ENCODE data around the gene HDAC9. TPM values are rescaled to one million over a fixed set of nuclear protein-coding genes. Genes with fewer than 3 reads are reported as not detected.

Gene HDAC9
- total RNA-seq, 1 experiment from 2014 or later = 7.7 TPM

DNA sequence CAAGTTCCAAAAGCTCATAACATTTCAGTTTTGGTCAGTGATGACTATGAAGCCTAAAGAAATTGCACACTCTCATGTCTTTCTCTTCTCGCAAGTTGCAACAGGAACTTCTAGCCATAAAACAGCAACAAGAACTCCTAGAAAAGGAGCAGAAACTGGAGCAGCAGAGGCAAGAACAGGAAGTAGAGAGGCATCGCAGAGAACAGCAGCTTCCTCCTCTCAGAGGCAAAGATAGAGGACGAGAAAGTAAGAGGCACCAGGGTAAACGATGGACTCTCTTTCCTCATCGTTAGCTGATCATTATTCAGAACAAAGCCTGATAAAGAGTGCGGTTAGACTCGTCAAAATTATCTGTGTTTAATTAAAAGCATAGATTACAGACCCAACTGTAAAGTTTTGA, 94.7 kb downstream of the HDAC9 start:
- H3K79me2 ChIP-seq (ENCODE audit: insufficient read depth, low read length) = no peaks in the 10 kb centered on the region
- no peak overlapping the region for H2BK5ac ChIP-seq (ENCODE audit: insufficient read length, low read length)
- H3K4me1 ChIP-seq (ENCODE audit: insufficient read depth, low read length) = no peaks in the 10 kb centered on the region
- Mint-ChIP-seq H3K27me3 (ENCODE audit: low read depth) (no peaks in the 10 kb centered on the region), H3K9me3 (no peaks in the 10 kb centered on the region), H3K4me3 (no peak overlapping the region), H3K27ac (peak overlapping the region in 2 of 3 experiments; percentile 49 to 93; a peak in 3 of 7 replicates), H3K36me3 (ENCODE audit: insufficient read depth in 1 of 3, low read depth in 3 of 3) (no peaks in the 10 kb centered on the region), H3K4me1 (peaks cover 0 to under 1% of the 10 kb centered on the region in 2 experiments; a peak in 2 of 4 replicates)
- WGBS (ENCODE audit: extremely low coverage, insufficient read length, low lambda C conversion rate) = no CpG with 5 or more reads among the region's 7 CpGs
- H2AFZ ChIP-seq (ENCODE audit: low read length) = no peak overlapping the region
- H3K18ac ChIP-seq (ENCODE audit: insufficient read length, low read depth, low read length) = no peak overlapping the region
- no peak overlapping the region for H3K14ac ChIP-seq (ENCODE audit: insufficient read depth, low read length)
- H3K79me1 ChIP-seq (ENCODE audit: insufficient read depth, low read depth, low read length, poor library complexity, severe bottlenecking) = no peaks in the 10 kb centered on the region
- no peak overlapping the region for H4K8ac ChIP-seq (replicated peaks; ENCODE audit: insufficient read length, low read depth, low read length)
- no peaks in the 10 kb centered on the region for H3K27me3 ChIP-seq (ENCODE audit: insufficient read depth, low read length)
- H2BK20ac ChIP-seq (ENCODE audit: low read depth, low read length, poor library complexity, severe bottlenecking) = no peak overlapping the region
- H3T11ph ChIP-seq (ENCODE audit: low read length) = no peak overlapping the region
- no peak overlapping the region for H3K4ac ChIP-seq (ENCODE audit: low read depth, low read length)
- TF ChIP-seq, protein P1, sequence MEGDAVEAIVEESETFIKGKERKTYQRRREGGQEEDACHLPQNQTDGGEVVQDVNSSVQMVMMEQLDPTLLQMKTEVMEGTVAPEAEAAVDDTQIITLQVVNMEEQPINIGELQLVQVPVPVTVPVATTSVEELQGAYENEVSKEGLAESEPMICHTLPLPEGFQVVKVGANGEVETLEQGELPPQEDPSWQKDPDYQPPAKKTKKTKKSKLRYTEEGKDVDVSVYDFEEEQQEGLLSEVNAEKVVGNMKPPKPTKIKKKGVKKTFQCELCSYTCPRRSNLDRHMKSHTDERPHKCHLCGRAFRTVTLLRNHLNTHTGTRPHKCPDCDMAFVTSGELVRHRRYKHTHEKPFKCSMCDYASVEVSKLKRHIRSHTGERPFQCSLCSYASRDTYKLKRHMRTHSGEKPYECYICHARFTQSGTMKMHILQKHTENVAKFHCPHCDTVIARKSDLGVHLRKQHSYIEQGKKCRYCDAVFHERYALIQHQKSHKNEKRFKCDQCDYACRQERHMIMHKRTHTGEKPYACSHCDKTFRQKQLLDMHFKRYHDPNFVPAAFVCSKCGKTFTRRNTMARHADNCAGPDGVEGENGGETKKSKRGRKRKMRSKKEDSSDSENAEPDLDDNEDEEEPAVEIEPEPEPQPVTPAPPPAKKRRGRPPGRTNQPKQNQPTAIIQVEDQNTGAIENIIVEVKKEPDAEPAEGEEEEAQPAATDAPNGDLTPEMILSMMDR (conservative IDR thresholded peaks at IDR 0.05) = no peak
- no peaks in the 10 kb centered on the region for H3K9me3 ChIP-seq (ENCODE audit: control insufficient read depth, low read depth, low read length)
- no peak overlapping the region for H2AK5ac ChIP-seq (ENCODE audit: insufficient read length, low read length)
- H4K20me1 ChIP-seq (ENCODE audit: control insufficient read depth, insufficient read depth, insufficient read length) = no peaks in the 10 kb centered on the region
- no peak overlapping the region for H4K91ac ChIP-seq (ENCODE audit: insufficient read length, low read depth, low read length)
- H2BK12ac ChIP-seq (ENCODE audit: insufficient read length, low read depth, low read length) = no peak overlapping the region
- no peaks in the 10 kb centered on the region for H3K23me2 ChIP-seq (ENCODE audit: insufficient read length, low read depth, low read length, poor library complexity, severe bottlenecking)
- H3K23ac ChIP-seq (ENCODE audit: insufficient read length, low read depth, low read length) = no peak overlapping the region
- no peak overlapping the region for H2BK15ac ChIP-seq (ENCODE audit: low read depth, low read length)
- H2BK120ac ChIP-seq (ENCODE audit: low read depth, low read length, poor library complexity, severe bottlenecking) = no peak overlapping the region
- DNase-seq = no peak
- H3K9ac ChIP-seq (ENCODE audit: extremely low read depth, insufficient read length, low read length) = no peak overlapping the region
- H4K5ac ChIP-seq (ENCODE audit: insufficient read length, low read depth, low read length) = no peak overlapping the region
- no peak overlapping the region for H3K56ac ChIP-seq (ENCODE audit: insufficient read length, low read depth, low read length)
- H3K4me2 ChIP-seq (ENCODE audit: insufficient read depth, insufficient read length, low read length) = no peak overlapping the region
- H3K27ac ChIP-seq (ENCODE audit: insufficient read length, low read depth, low read length) = no peak overlapping the region

Measured in H9 (cell line).